HEK293 (cell line): Measurements from ENCODE around the gene PDE4A.

Experiments used
- CTCF ChIA-PET: fragments of 350-600 bp; formaldehyde crosslinking; extraction: SDS; loops from one replicate; lab custom pipeline; 2021; ENCODE audit warnings: antibody characterized with exemption; lab: Yijun Ruan, JAX
- POLR2A ChIA-PET: fragments of 300-600 bp; formaldehyde crosslinking; extraction: SDS; loops from one replicate; lab custom pipeline; 2020; ENCODE audit warnings: antibody characterized with exemption, inconsistent platforms; lab: Yijun Ruan, JAX
- H3K27ac ChIP-seq: fragments of 200-500 bp; sonication (Bioruptor generic); 2 replicates; pipeline ENCODE4 v1.5.1; 2014; ENCODE audit warnings: low read depth, low read length, control low read depth, inconsistent platforms; ENCODE audit errors: extremely low read depth
- H3K36me3 ChIP-seq, 2 experiments: fragments of 200-500 bp in 1 of 2; sonication (Bioruptor generic) in 1 of 2; 1 replicate in 1 of 2; 2 replicates in 1 of 2; pipeline ENCODE4 v1.5.1; 2014 to 2017; ENCODE audit warnings: inconsistent platforms in 2 of 2, low read length in 2 of 2; ENCODE audit not compliant: control insufficient read depth in 2 of 2, insufficient read depth in 1 of 2
- H3K4me1 ChIP-seq: fragments of 200-500 bp; sonication (Bioruptor generic); 2 replicates; pipeline ENCODE4 v1.5.1; 2014; ENCODE audit warnings: mild to moderate bottlenecking, low read length, inconsistent platforms; ENCODE audit not compliant: control insufficient read depth, insufficient read depth
- H3K4me3 ChIP-seq: 2 replicates; pipeline ENCODE4 v1.5.1; 2011; ENCODE audit warnings: low read depth, mild to moderate bottlenecking, control low read depth, low read length, moderate library complexity
- H3K9me3 ChIP-seq: fragments of 200-500 bp; sonication (Bioruptor generic); 2 replicates; pipeline ENCODE4 v1.5.1; 2014; ENCODE audit warnings: low read depth, low read length, inconsistent platforms; ENCODE audit not compliant: control insufficient read depth, insufficient read depth
- FEZF1 ChIP-seq: fragments of 450-650 bp; formaldehyde crosslinking; IDR thresholded peaks from 2 replicates; pipeline ENCODE4 v1.5.1; 2016; ENCODE audit warnings: missing biosample characterization, missing genetic modification characterization
- GLIS2 ChIP-seq: fragments of 450-650 bp; formaldehyde crosslinking; IDR thresholded peaks from 2 replicates; pipeline ENCODE4 v1.5.1; 2016; ENCODE audit warnings: missing biosample characterization, missing genetic modification characterization
- HOXA7 ChIP-seq: sonication (generic); formaldehyde crosslinking; IDR thresholded peaks from 2 replicates; pipeline ENCODE4 v1.8.1; 2022; ENCODE audit warnings: missing genetic modification reagents, borderline replicate concordance
- MEIS1 ChIP-seq: sonication (generic); formaldehyde crosslinking; IDR thresholded peaks from 2 replicates; pipeline ENCODE4 v1.8.1; 2022; ENCODE audit warnings: missing genetic modification reagents, mild to moderate bottlenecking, borderline replicate concordance
- PATZ1 ChIP-seq: fragments of 450-650 bp; formaldehyde crosslinking; IDR thresholded peaks from 2 replicates; pipeline ENCODE4 v1.5.1; 2016; ENCODE audit warnings: missing biosample characterization, missing genetic modification characterization
- ZFP69B ChIP-seq: fragments of 450-650 bp; formaldehyde crosslinking; IDR thresholded peaks from 2 replicates; pipeline ENCODE4 v1.5.1; 2016; ENCODE audit warnings: missing biosample characterization, missing genetic modification characterization
- ZNF138 ChIP-seq: fragments of 450-650 bp; formaldehyde crosslinking; IDR thresholded peaks from 2 replicates; pipeline ENCODE4 v1.5.1; 2016; ENCODE audit warnings: missing biosample characterization, missing genetic modification characterization, borderline replicate concordance
- ZNF26 ChIP-seq: fragments of 450-650 bp; formaldehyde crosslinking; IDR thresholded peaks from 2 replicates; pipeline ENCODE4 v1.5.1; 2016; ENCODE audit warnings: missing biosample characterization, missing genetic modification characterization
- ZNF48 ChIP-seq: fragments of 450-650 bp; formaldehyde crosslinking; IDR thresholded peaks from 2 replicates; pipeline ENCODE4 v1.5.1; 2016; ENCODE audit warnings: missing biosample characterization, missing genetic modification characterization
- ZNF501 ChIP-seq: fragments of 450-650 bp; formaldehyde crosslinking; IDR thresholded peaks from 2 replicates; pipeline ENCODE4 v1.5.1; 2016; ENCODE audit warnings: missing biosample characterization, missing genetic modification characterization
- ZNF560 ChIP-seq: fragments of 450-650 bp; formaldehyde crosslinking; IDR thresholded peaks from 2 replicates; pipeline ENCODE4 v1.5.1; 2017; ENCODE audit warnings: missing biosample characterization, missing genetic modification characterization, borderline replicate concordance
- ZNF596 ChIP-seq: fragments of 450-650 bp; IDR thresholded peaks from 2 replicates; pipeline ENCODE4 v1.5.0; 2018; ENCODE audit warnings: missing biosample characterization, mild to moderate bottlenecking, missing genetic modification characterization, moderate library complexity
- ZNF600 ChIP-seq: fragments of 450-650 bp; formaldehyde crosslinking; IDR thresholded peaks from 2 replicates; pipeline ENCODE4 v1.5.1; 2016; ENCODE audit warnings: missing biosample characterization, missing genetic modification characterization
- ZNF837 ChIP-seq: fragments of 450-650 bp; formaldehyde crosslinking; IDR thresholded peaks from 2 replicates; pipeline ENCODE4 v1.5.1; 2016; ENCODE audit warnings: missing biosample characterization, missing genetic modification characterization
- TF ChIP-seq, protein P1 (sequence below): fragments of 450-650 bp; formaldehyde crosslinking; IDR thresholded peaks from 2 replicates; pipeline ENCODE4 v1.5.1; 2016; ENCODE audit warnings: missing biosample characterization, missing genetic modification characterization, borderline replicate concordance

Gene PDE4A

GRCh38 chr19:10516064-10516385 lies 95.7 kb downstream of the PDE4A start:
- H3K36me3 ChIP-seq = peaks cover 0 to 8% of the 10 kb centered on the region in 2 experiments; a peak in 1 of 3 replicates
- TF ChIP-seq ZNF596 (no peak), ZNF26 (no peak), HOXA7 (CRISPR knock-in tag) (no peak), FEZF1 (tag by site-specific recombination) (no peak), GLIS2 (tag by site-specific recombination) (no peak), ZNF501 (no peak), ZNF138 (no peak), ZNF560 (tag by site-specific recombination) (no peak), MEIS1 (no peak), ZFP69B (tag by site-specific recombination) (no peak), ZNF837 (tag by site-specific recombination) (no peak)
- TF ChIP-seq, protein P1, sequence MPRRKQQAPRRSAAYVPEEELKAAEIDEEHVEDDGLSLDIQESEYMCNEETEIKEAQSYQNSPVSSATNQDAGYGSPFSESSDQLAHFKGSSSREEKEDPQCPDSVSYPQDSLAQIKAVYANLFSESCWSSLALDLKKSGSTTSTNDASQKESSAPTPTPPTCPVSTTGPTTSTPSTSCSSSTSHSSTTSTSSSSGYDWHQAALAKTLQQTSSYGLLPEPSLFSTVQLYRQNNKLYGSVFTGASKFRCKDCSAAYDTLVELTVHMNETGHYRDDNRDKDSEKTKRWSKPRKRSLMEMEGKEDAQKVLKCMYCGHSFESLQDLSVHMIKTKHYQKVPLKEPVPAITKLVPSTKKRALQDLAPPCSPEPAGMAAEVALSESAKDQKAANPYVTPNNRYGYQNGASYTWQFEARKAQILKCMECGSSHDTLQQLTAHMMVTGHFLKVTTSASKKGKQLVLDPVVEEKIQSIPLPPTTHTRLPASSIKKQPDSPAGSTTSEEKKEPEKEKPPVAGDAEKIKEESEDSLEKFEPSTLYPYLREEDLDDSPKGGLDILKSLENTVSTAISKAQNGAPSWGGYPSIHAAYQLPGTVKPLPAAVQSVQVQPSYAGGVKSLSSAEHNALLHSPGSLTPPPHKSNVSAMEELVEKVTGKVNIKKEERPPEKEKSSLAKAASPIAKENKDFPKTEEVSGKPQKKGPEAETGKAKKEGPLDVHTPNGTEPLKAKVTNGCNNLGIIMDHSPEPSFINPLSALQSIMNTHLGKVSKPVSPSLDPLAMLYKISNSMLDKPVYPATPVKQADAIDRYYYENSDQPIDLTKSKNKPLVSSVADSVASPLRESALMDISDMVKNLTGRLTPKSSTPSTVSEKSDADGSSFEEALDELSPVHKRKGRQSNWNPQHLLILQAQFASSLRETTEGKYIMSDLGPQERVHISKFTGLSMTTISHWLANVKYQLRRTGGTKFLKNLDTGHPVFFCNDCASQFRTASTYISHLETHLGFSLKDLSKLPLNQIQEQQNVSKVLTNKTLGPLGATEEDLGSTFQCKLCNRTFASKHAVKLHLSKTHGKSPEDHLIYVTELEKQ = no peak
- POLR2A ChIA-PET = interaction anchor here (0.7 kb wide), 1 partner anchor 11 kb away, joined by 3 read pairs; no protein-coding TSS in a partner anchor
- no peak overlapping the region for H3K4me3 ChIP-seq
- no peaks in the 10 kb centered on the region for H3K9me3 ChIP-seq
- H3K27ac ChIP-seq = no peak overlapping the region
- CTCF ChIA-PET = interaction anchor here (0.6 to 1.3 kb wide), 5 partner anchors 10 to 53 kb away, joined by 3 to 4 read pairs (median 3); partner anchors contain the start of gene CDKN2D
- H3K4me1 ChIP-seq = peaks cover 3% of the 10 kb centered on the region; the same call in 1 of the 2 replicates

DNA sequence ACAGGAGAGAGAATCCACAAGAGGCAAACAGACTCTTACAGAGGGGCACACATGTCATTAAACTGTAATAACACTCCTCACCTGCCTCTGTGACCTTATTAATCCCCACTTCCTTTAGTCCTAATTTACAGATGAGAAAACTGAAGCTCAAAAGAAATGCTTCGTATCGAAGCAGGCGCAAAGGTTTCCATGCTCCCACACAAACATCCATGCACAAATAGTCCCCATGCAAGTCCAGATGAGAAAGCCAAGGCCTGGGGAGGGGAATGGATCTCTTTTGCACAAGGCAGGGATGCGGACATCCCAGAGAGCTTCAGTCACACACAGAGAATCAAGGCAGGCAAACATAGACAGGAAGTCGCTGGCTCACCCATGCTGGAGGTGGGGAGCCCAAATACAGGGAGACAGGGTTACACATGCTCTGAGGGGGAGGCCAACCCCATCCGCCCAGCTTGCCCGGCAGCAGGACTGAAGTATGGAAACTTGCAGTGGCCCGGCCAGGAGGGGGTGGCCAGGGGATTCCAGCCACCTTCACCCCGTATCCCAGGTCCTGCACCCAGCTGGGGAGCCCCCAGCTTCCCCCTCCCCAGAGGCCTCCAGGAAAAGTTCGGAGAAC lies 96.4 kb downstream of the PDE4A start:
- ChIA-PET CTCF (interaction anchor here (0.6 to 2.2 kb wide), 8 partner anchors 9 to 348 kb away, joined by 3 to 6 read pairs (median 3); partner anchors contain the start of gene CDKN2D), POLR2A (interaction anchor here (0.7 to 1.0 kb wide), 2 partner anchors 11 to 35 kb away, joined by 3 read pairs; no protein-coding TSS in a partner anchor)
- no peak for TF ChIP-seq ZNF48 (tag by site-specific recombination)
- no peak for TF ChIP-seq ZNF560 (tag by site-specific recombination)
- TF ChIP-seq GLIS2 (tag by site-specific recombination) = peak; percentile 15
- TF ChIP-seq PATZ1 (tag by site-specific recombination) = peak; percentile 11
- TF ChIP-seq ZNF600 (tag by site-specific recombination) = peak; percentile 10; the same call in 1 of the 2 replicates
- TF ChIP-seq ZNF138 = no peak

More for the DNA sequence above, 96.4 kb downstream of the PDE4A start:
- no peaks in the 10 kb centered on the region for H3K9me3 ChIP-seq
- H3K36me3 ChIP-seq = peaks cover 0 to 8% of the 10 kb centered on the region in 2 experiments; a peak in 1 of 3 replicates
- H3K27ac ChIP-seq = no peak overlapping the region
- H3K4me1 ChIP-seq = peaks cover 3% of the 10 kb centered on the region; the same call in 1 of the 2 replicates
- peak overlapping the region; percentile 53 for H3K4me3 ChIP-seq
